AG10803 (cell line): ENCODE data around the gene PRUNE2.
A peak's percentile ranks its signal among the peaks of the same experiment; 100 is the strongest.

Experiments
- DNase-seq: peaks from one replicate; pipeline ENCODE4 v3.0.0; 2010; ENCODE audit warnings: low read depth
- H3K4me3 ChIP-seq: 2 replicates; pipeline ENCODE4 v1.5.1; 2011; ENCODE audit warnings: mild to moderate bottlenecking, low read length, control low read depth
- CTCF ChIP-seq: conservative IDR thresholded peaks from 2 replicates; pipeline ENCODE4 v1.5.1; 2011; ENCODE audit warnings: mild to moderate bottlenecking, low read length, control low read depth, inconsistent platforms

Gene PRUNE2

GRCh38 chr9:76576344-76576743 is 329.6 kb downstream of the PRUNE2 start:
- H3K4me3 ChIP-seq: no peak overlapping the region
- no peak for TF ChIP-seq CTCF
- DNase-seq: peak; percentile 87

- no peak overlapping the region for H3K4me3 ChIP-seq
- DNase-seq: no peak
- no peak for TF ChIP-seq CTCF
These were observed 330.2 kb downstream of the PRUNE2 start for GRCh38 chr9:76575761-76576160.

GRCh38 chr9:76573905-76574760 is 331.8 kb downstream of the PRUNE2 start:
- no peak for TF ChIP-seq CTCF
- H3K4me3 ChIP-seq: no peak overlapping the region
- DNase-seq: no peak

- DNase-seq: no peak
- TF ChIP-seq CTCF: no peak
These were observed 332.5 kb downstream of the PRUNE2 start for GRCh38 chr9:76573408-76573807.

GRCh38 chr9:76572151-76572550 is 333.8 kb downstream of the PRUNE2 start:
- no peak for TF ChIP-seq CTCF
- DNase-seq: no peak
- no peak overlapping the region for H3K4me3 ChIP-seq

More at GRCh38 chr9:76573408-76573807, 332.5 kb downstream of the PRUNE2 start:
- no peak overlapping the region for H3K4me3 ChIP-seq

- no peak for TF ChIP-seq CTCF
- DNase-seq: peak; percentile 30
- peak overlapping the region; percentile 42 for H3K4me3 ChIP-seq
These were observed 334.2 kb downstream of the PRUNE2 start for GRCh38 chr9:76571743-76572146.

- DNase-seq: peak; percentile 45
- peak overlapping the region; percentile 42 for H3K4me3 ChIP-seq
- no peak for TF ChIP-seq CTCF
These were observed 334.6 kb downstream of the PRUNE2 start for GRCh38 chr9:76571288-76571687.
